ENCODE measurements around the gene APBA2. TPM values are rescaled to one million over a fixed set of nuclear protein-coding genes. Genes with fewer than 3 reads are reported as not detected.

The APBA2 gene
- polyA plus RNA-seq, 2 of the 4 experiments (the other 2 are of a cell fraction): 11.4 to 12.6 TPM

- FAIRE-seq: no peak
- CTCF ChIA-PET: interaction anchor here (1.5 to 20.0 kb wide), 3 partner anchors 12 to 194 kb away, joined by 4 to 228 read pairs (median 50); partner anchors contain the start of gene APBA2
- Histone ChIP-seq H3K4me1 (no peaks in the 10 kb centered on the region), H3K4me3 (no peak overlapping the region), H3K9me3 (no peaks in the 10 kb centered on the region), H3K4me2 (no peak overlapping the region), H3K27ac (no peak overlapping the region)
- 87% methylated on average over 5 of the region's 5 CpGs for WGBS (ENCODE audit: missing lambda C conversion rate)
- no peak for ATAC-seq
- no peak for DNase-seq (ENCODE audit: low read depth in 1 of 2, low spot score in 1 of 2)
- TF ChIP-seq MAFK (IDR thresholded peaks at IDR 0.05; ENCODE audit: partially characterized antibody): no peak
- TF ChIP-seq HOXB13 (CRISPR knock-in tag; IDR thresholded peaks at IDR 0.05; ENCODE audit: low read depth): no peak
- TF ChIP-seq FOSL2 (IDR thresholded peaks at IDR 0.05): no peak
- no peak for TF ChIP-seq FOSL2 (CRISPR knock-in tag; IDR thresholded peaks at IDR 0.05)
- no peak for TF ChIP-seq KDM5A (IDR thresholded peaks at IDR 0.05)
- no peak for TF ChIP-seq SREBF2 (IDR thresholded peaks at IDR 0.05)
- no peak for TF ChIP-seq E2F6 (IDR thresholded peaks at IDR 0.05; ENCODE audit: borderline replicate concordance, low read depth)
- no peak for TF ChIP-seq CTCF (IDR thresholded peaks at IDR 0.05)
- no peak for TF ChIP-seq POLR2AphosphoS2 (conservative IDR thresholded peaks at IDR 0.05; ENCODE audit: low read length)
- no peak for TF ChIP-seq EHMT2 (IDR thresholded peaks at IDR 0.05; ENCODE audit: low read depth)
- TF ChIP-seq EP300 (IDR thresholded peaks at IDR 0.05): no peak
- TF ChIP-seq ZSCAN20 (CRISPR knock-in tag; IDR thresholded peaks at IDR 0.05): no peak
- TF ChIP-seq NR3C1 (IDR thresholded peaks at IDR 0.05): no peak
- no peak for TF ChIP-seq RARB (CRISPR knock-in tag; IDR thresholded peaks at IDR 0.05)
- POLR2A ChIA-PET: no interaction called here
Measured at GRCh38 chr15:29079479-29079878, 193.7 kb downstream of the APBA2 start.

GRCh38 chr15:29081781-29082180, 196.0 kb downstream of the APBA2 start:
- POLR2A ChIA-PET: no interaction called here
- CTCF ChIA-PET: interaction anchor here (1.0 to 20.0 kb wide), 5 partner anchors 9 to 148 kb away, joined by 3 to 228 read pairs (median 4); no protein-coding TSS in a partner anchor
- Histone ChIP-seq H3K4me1 (no peaks in the 10 kb centered on the region), H3K27ac (no peak overlapping the region), H3K4me3 (no peak overlapping the region), H3K4me2 (no peak overlapping the region), H3K9me3 (no peaks in the 10 kb centered on the region)
- DNase-seq (ENCODE audit: low read depth in 1 of 2, low spot score in 1 of 2) (no peak), FAIRE-seq (no peak), ATAC-seq (no peak)
- TF ChIP-seq POLR2AphosphoS2 (conservative IDR thresholded peaks at IDR 0.05; ENCODE audit: low read length) (no peak), SREBF2 (IDR thresholded peaks at IDR 0.05) (no peak), FOSL2 (IDR thresholded peaks at IDR 0.05) (no peak), FOSL2 (CRISPR knock-in tag; IDR thresholded peaks at IDR 0.05) (no peak), NR3C1 (IDR thresholded peaks at IDR 0.05) (no peak), BCL3 (IDR thresholded peaks at IDR 0.05) (no peak), EP300 (IDR thresholded peaks at IDR 0.05) (no peak), GATA3 (IDR thresholded peaks at IDR 0.05; ENCODE audit: borderline replicate concordance) (no peak), MYC (IDR thresholded peaks at IDR 0.05; ENCODE audit: borderline replicate concordance, low read length) (no peak), RNF2 (IDR thresholded peaks at IDR 0.05; ENCODE audit: borderline replicate concordance, low read depth) (no peak)
- 89% methylated on average over 10 of the region's 10 CpGs for WGBS (ENCODE audit: missing lambda C conversion rate)

GRCh38 chr15:29083161-29083560, 197.4 kb downstream of the APBA2 start:
- no peak for DNase-seq (ENCODE audit: low read depth in 1 of 2, low spot score in 1 of 2)
- Histone ChIP-seq H3K27ac (no peak overlapping the region), H3K4me2 (no peak overlapping the region), H3K4me3 (no peak overlapping the region), H3K9me3 (no peaks in the 10 kb centered on the region), H3K4me1 (no peaks in the 10 kb centered on the region)
- no peak for FAIRE-seq
- WGBS (ENCODE audit: missing lambda C conversion rate): 90% methylated on average over 4 of the region's 4 CpGs
- POLR2A ChIA-PET: no interaction called here
- CTCF ChIA-PET: interaction anchor here (1.0 to 20.0 kb wide), 4 partner anchors 8 to 169 kb away, joined by 3 to 228 read pairs (median 26); no protein-coding TSS in a partner anchor
- ATAC-seq: no peak
- TF ChIP-seq ESRRA (IDR thresholded peaks at IDR 0.05; ENCODE audit: borderline replicate concordance, low read length) (no peak), HOXB13 (CRISPR knock-in tag; IDR thresholded peaks at IDR 0.05; ENCODE audit: low read depth) (no peak), MYC (IDR thresholded peaks at IDR 0.05; ENCODE audit: borderline replicate concordance, low read length) (no peak), MAFK (IDR thresholded peaks at IDR 0.05; ENCODE audit: partially characterized antibody) (no peak), CBX8 (IDR thresholded peaks at IDR 0.05) (no peak), TFCP2L1 (CRISPR knock-in tag; IDR thresholded peaks at IDR 0.05) (no peak), BHLHE40 (IDR thresholded peaks at IDR 0.05; ENCODE audit: low read depth, low read length) (no peak), ZC3H11A (IDR thresholded peaks at IDR 0.05) (no peak), NFE2L2 (conservative IDR thresholded peaks at IDR 0.05; ENCODE audit: low read length) (no peak), MAX (IDR thresholded peaks at IDR 0.05) (no peak), RCOR1 (IDR thresholded peaks at IDR 0.05; ENCODE audit: low read depth, low read length) (no peak), HDAC2 (IDR thresholded peaks at IDR 0.05) (no peak), HOXB5 (CRISPR knock-in tag; IDR thresholded peaks at IDR 0.05) (no peak), PHF8 (IDR thresholded peaks at IDR 0.05; ENCODE audit: borderline replicate concordance, low read depth) (no peak), ZSCAN20 (CRISPR knock-in tag; IDR thresholded peaks at IDR 0.05) (no peak), FOXS1 (CRISPR knock-in tag; IDR thresholded peaks at IDR 0.05) (no peak), RARB (CRISPR knock-in tag; IDR thresholded peaks at IDR 0.05) (no peak), HOXA7 (CRISPR knock-in tag; IDR thresholded peaks at IDR 0.05) (no peak), KDM1A (IDR thresholded peaks at IDR 0.05; ENCODE audit: low read depth) (no peak)
